WTC11 (cell line): ENCODE results near the gene HIGD1B. TPM values are rescaled to one million over a fixed set of nuclear protein-coding genes. Genes with fewer than 3 reads are reported as not detected.

Experiments used
- AR ChIP-seq: fragments of 250-450 bp; sonication (Bioruptor Pico); IDR thresholded peaks from 2 replicates; pipeline ENCODE4 v1.9.0; 2021; ENCODE audit warnings: mild to moderate bottlenecking
- ATF1 ChIP-seq: sonication (generic); formaldehyde crosslinking; IDR thresholded peaks from 2 replicates; pipeline ENCODE4 v1.8.1; 2023; ENCODE audit warnings: mild to moderate bottlenecking, moderate library complexity, missing genetic modification reagents
- CDX4 ChIP-seq: fragments of 250-450 bp; sonication (Bioruptor Pico); IDR thresholded peaks from 2 replicates; pipeline ENCODE4 v1.9.0; 2021; ENCODE audit warnings: moderate library complexity, mild to moderate bottlenecking, inconsistent platforms, borderline replicate concordance
- E2F5 ChIP-seq: sonication (generic); formaldehyde crosslinking; IDR thresholded peaks from 2 replicates; pipeline ENCODE4 v1.8.1; 2022; ENCODE audit warnings: mild to moderate bottlenecking, moderate library complexity, missing genetic modification reagents
- ESRRA ChIP-seq: sonication (generic); formaldehyde crosslinking; IDR thresholded peaks from 2 replicates; pipeline ENCODE4 v1.8.1; 2022; ENCODE audit warnings: mild to moderate bottlenecking, missing genetic modification reagents, borderline replicate concordance
- ETV6 ChIP-seq: sonication (generic); formaldehyde crosslinking; IDR thresholded peaks from 2 replicates; pipeline ENCODE4 v1.8.1; 2022; ENCODE audit warnings: mild to moderate bottlenecking, missing genetic modification reagents
- FOXP4 ChIP-seq: sonication (generic); formaldehyde crosslinking; IDR thresholded peaks from 2 replicates; pipeline ENCODE4 v1.8.0; 2022; ENCODE audit warnings: mild to moderate bottlenecking, missing genetic modification reagents
- HMGA2 ChIP-seq: fragments of 250-450 bp; sonication (Bioruptor Pico); IDR thresholded peaks from 2 replicates; pipeline ENCODE4 v1.4.0; 2021; ENCODE audit warnings: mild to moderate bottlenecking, moderate library complexity
- IRF2 ChIP-seq: sonication (generic); formaldehyde crosslinking; IDR thresholded peaks from 2 replicates; pipeline ENCODE4 v1.8.0; 2022; ENCODE audit warnings: low read depth, missing genetic modification reagents, borderline replicate concordance
- JUN ChIP-seq: sonication (generic); formaldehyde crosslinking; IDR thresholded peaks from 2 replicates; pipeline ENCODE4 v1.8.0; 2023; ENCODE audit warnings: mild to moderate bottlenecking, missing genetic modification reagents
- MXD4 ChIP-seq: fragments of 250-450 bp; sonication (Bioruptor Pico); IDR thresholded peaks from 2 replicates; pipeline ENCODE4 v1.8.0; 2021; ENCODE audit warnings: mild to moderate bottlenecking, moderate library complexity, borderline replicate concordance
- NFE2L1 ChIP-seq: sonication (generic); formaldehyde crosslinking; IDR thresholded peaks from 2 replicates; pipeline ENCODE4 v1.8.1; 2023; ENCODE audit warnings: missing genetic modification reagents
- OVOL2 ChIP-seq: fragments of 250-450 bp; sonication (Bioruptor Pico); IDR thresholded peaks from 2 replicates; pipeline ENCODE4 v1.9.0; 2021; ENCODE audit warnings: mild to moderate bottlenecking, borderline replicate concordance
- PRRX2 ChIP-seq: fragments of 250-450 bp; sonication (Bioruptor Pico); IDR thresholded peaks from 2 replicates; pipeline ENCODE4 v1.8.0; 2021; ENCODE audit warnings: mild to moderate bottlenecking
- RELA ChIP-seq: sonication (generic); formaldehyde crosslinking; IDR thresholded peaks from 2 replicates; pipeline ENCODE4 v1.8.1; 2022; ENCODE audit warnings: missing genetic modification reagents, mild to moderate bottlenecking, borderline replicate concordance
- SMAD3 ChIP-seq: sonication (generic); formaldehyde crosslinking; IDR thresholded peaks from 2 replicates; pipeline ENCODE4 v1.8.0; 2022; ENCODE audit warnings: missing genetic modification reagents, mild to moderate bottlenecking, borderline replicate concordance
- SMAD4 ChIP-seq: sonication (generic); formaldehyde crosslinking; IDR thresholded peaks from 2 replicates; pipeline ENCODE4 v1.8.0; 2022; ENCODE audit warnings: mild to moderate bottlenecking, missing genetic modification reagents
- SP1 ChIP-seq: sonication (generic); formaldehyde crosslinking; conservative IDR thresholded peaks from 2 replicates; pipeline ENCODE4 v1.8.1; 2022; ENCODE audit warnings: missing genetic modification reagents
- ZBTB21 ChIP-seq: sonication (generic); formaldehyde crosslinking; IDR thresholded peaks from 2 replicates; pipeline ENCODE4 v1.8.1; 2023; ENCODE audit warnings: mild to moderate bottlenecking, missing genetic modification reagents, borderline replicate concordance
- ZNF263 ChIP-seq: sonication (generic); formaldehyde crosslinking; IDR thresholded peaks from 2 replicates; pipeline ENCODE4 v1.8.1; 2022; ENCODE audit warnings: low read depth, mild to moderate bottlenecking, moderate library complexity, missing genetic modification reagents
- ZNF396 ChIP-seq: fragments of 250-450 bp; sonication (Bioruptor Pico); IDR thresholded peaks from 2 replicates; pipeline ENCODE4 v1.8.0; 2021; ENCODE audit warnings: mild to moderate bottlenecking, moderate library complexity, borderline replicate concordance
- ZNF512 ChIP-seq: sonication (generic); formaldehyde crosslinking; IDR thresholded peaks from 2 replicates; pipeline ENCODE4 v1.8.1; 2022; ENCODE audit warnings: missing genetic modification reagents, borderline replicate concordance
- ZNF671 ChIP-seq: fragments of 250-450 bp; sonication (Bioruptor Pico); IDR thresholded peaks from 2 replicates; pipeline ENCODE4 v1.8.0; 2021; ENCODE audit warnings: mild to moderate bottlenecking
- total RNA-seq: library from RNA; stranded (reverse); gene quantifications from 3 replicates; pipeline ENCODE4 v1.2.3, GENCODE V29; 2021
- TF ChIP-seq, protein P1 (sequence below): sonication (generic); formaldehyde crosslinking; IDR thresholded peaks from 2 replicates; pipeline ENCODE4 v1.8.1; 2023; ENCODE audit warnings: mild to moderate bottlenecking, missing genetic modification reagents
- TF ChIP-seq, protein P2 (sequence below): sonication (generic); formaldehyde crosslinking; IDR thresholded peaks from 2 replicates; pipeline ENCODE4 v1.8.1; 2023; ENCODE audit warnings: mild to moderate bottlenecking, missing genetic modification reagents, moderate library complexity
- TF ChIP-seq, protein P3 (sequence below): fragments of 250-450 bp; sonication (Bioruptor Pico); IDR thresholded peaks from 2 replicates; pipeline ENCODE4 v1.9.0; 2021; ENCODE audit warnings: mild to moderate bottlenecking
- TF ChIP-seq, protein P4 (sequence below): sonication (generic); formaldehyde crosslinking; IDR thresholded peaks from 2 replicates; pipeline ENCODE4 v1.8.0; 2022; ENCODE audit warnings: mild to moderate bottlenecking, missing genetic modification reagents
- TF ChIP-seq, protein P5 (sequence below): sonication (generic); formaldehyde crosslinking; conservative IDR thresholded peaks from 2 replicates; pipeline ENCODE4 v1.8.1; 2022; ENCODE audit warnings: mild to moderate bottlenecking, missing genetic modification reagents

The HIGD1B gene
- total RNA-seq, 1 experiment from 2014 or later, result not detected

DNA sequence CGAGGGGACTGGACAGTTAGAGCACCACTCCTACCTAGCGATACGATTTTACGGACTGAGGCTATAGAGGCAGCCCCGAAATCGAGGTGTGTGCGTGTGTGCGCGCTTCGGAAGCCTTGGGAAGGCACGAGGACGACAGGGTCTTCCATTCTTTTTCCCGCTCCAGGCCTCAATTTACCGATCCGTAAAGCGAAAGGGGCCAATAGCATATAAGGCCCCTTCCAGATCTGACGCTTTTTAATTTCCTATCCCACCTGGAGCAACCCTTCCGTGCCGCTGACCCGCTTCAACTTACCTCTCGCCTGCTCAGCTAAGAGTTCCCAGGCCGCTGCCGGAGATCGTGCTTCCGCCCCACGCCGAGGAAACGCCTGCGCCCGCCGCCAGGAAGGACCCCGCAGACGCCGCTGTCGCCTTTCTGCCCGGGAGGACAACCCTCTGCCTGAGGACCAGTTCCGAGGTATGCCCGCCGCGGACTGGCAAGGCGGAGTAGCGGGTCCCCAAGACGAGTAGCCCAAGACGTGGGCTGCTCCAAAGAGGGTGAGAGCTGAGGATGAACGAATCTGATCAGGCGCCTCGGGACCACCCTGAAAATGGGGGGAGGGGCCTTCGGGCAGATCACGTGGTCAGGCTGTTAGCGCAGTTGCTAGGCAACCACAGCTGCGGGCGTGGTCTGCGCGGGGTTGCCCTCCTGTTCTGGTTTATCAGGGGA lies 51.5 kb downstream of the HIGD1B start, which contains the start of gene EFTUD2 (continued):
- TF ChIP-seq FOXP4, result peak; percentile 64; the same call in 1 of the 2 replicates
- no peak for TF ChIP-seq AR (CRISPR knock-in tag)
- TF ChIP-seq RELA (CRISPR knock-in tag), result no peak
- TF ChIP-seq JUN (CRISPR knock-in tag), result 0 out of 2 replicates have a peak, but pooled peaks have one; percentile 57
- TF ChIP-seq, protein P1, sequence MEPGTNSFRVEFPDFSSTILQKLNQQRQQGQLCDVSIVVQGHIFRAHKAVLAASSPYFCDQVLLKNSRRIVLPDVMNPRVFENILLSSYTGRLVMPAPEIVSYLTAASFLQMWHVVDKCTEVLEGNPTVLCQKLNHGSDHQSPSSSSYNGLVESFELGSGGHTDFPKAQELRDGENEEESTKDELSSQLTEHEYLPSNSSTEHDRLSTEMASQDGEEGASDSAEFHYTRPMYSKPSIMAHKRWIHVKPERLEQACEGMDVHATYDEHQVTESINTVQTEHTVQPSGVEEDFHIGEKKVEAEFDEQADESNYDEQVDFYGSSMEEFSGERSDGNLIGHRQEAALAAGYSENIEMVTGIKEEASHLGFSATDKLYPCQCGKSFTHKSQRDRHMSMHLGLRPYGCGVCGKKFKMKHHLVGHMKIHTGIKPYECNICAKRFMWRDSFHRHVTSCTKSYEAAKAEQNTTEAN, result no peak
- TF ChIP-seq OVOL2, result no peak
- 0 out of 2 replicates have a peak, but pooled peaks have one; percentile 11 for TF ChIP-seq PRRX2 (CRISPR knock-in tag)
- TF ChIP-seq SMAD4 (CRISPR knock-in tag), result no peak
- TF ChIP-seq, protein P2, sequence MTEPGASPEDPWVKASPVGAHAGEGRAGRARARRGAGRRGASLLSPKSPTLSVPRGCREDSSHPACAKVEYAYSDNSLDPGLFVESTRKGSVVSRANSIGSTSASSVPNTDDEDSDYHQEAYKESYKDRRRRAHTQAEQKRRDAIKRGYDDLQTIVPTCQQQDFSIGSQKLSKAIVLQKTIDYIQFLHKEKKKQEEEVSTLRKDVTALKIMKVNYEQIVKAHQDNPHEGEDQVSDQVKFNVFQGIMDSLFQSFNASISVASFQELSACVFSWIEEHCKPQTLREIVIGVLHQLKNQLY (CRISPR knock-in tag), result no peak
- peak; percentile 72; the same call in 1 of the 2 replicates for TF ChIP-seq SMAD3 (CRISPR knock-in tag)
- no peak for TF ChIP-seq CDX4 (CRISPR knock-in tag)
- no peak for TF ChIP-seq ZNF396 (CRISPR knock-in tag)
- TF ChIP-seq ESRRA (CRISPR knock-in tag), result no peak
- TF ChIP-seq IRF2, result no peak
- TF ChIP-seq ZNF263, result no peak
- peak; percentile 98 for TF ChIP-seq SP1 (CRISPR knock-in tag)
- TF ChIP-seq, protein P3, sequence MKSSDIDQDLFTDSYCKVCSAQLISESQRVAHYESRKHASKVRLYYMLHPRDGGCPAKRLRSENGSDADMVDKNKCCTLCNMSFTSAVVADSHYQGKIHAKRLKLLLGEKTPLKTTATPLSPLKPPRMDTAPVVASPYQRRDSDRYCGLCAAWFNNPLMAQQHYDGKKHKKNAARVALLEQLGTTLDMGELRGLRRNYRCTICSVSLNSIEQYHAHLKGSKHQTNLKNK (CRISPR knock-in tag), result no peak
- TF ChIP-seq, protein P4, sequence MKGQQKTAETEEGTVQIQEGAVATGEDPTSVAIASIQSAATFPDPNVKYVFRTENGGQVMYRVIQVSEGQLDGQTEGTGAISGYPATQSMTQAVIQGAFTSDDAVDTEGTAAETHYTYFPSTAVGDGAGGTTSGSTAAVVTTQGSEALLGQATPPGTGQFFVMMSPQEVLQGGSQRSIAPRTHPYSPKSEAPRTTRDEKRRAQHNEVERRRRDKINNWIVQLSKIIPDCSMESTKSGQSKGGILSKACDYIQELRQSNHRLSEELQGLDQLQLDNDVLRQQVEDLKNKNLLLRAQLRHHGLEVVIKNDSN, result peak; percentile 97
- peak; percentile 97 for TF ChIP-seq ETV6 (CRISPR knock-in tag)
- 0 out of 2 replicates have a peak, but pooled peaks have one; percentile 21 for TF ChIP-seq HMGA2 (CRISPR knock-in tag)
- no peak for TF ChIP-seq ZNF671 (CRISPR knock-in tag)
- TF ChIP-seq, protein P5, sequence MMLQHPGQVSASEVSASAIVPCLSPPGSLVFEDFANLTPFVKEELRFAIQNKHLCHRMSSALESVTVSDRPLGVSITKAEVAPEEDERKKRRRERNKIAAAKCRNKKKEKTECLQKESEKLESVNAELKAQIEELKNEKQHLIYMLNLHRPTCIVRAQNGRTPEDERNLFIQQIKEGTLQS, result no peak
- no peak for TF ChIP-seq ZBTB21
- no peak for TF ChIP-seq NFE2L1 (CRISPR knock-in tag)
- peak; percentile 77; the same call in 1 of the 2 replicates for TF ChIP-seq ATF1 (CRISPR knock-in tag)
- no peak for TF ChIP-seq ZNF512
- TF ChIP-seq E2F5 (CRISPR knock-in tag), result peak; percentile 81; the same call in 1 of the 2 replicates
- no peak for TF ChIP-seq MXD4 (CRISPR knock-in tag)
